B cell (primary cell): ENCODE results near the gene SLC12A7. TPM values are rescaled to one million over a fixed set of nuclear protein-coding genes. Genes with fewer than 3 reads are reported as not detected.

Experiments
- ATAC-seq: fragments of 200-7000 bp; cut with Tn5 transposase; one replicate; pipeline ENCODE4 v1.10.0; 2021; ENCODE audit warnings: low read depth, mild to moderate bottlenecking, moderate number of reproducible peaks, moderate library complexity
- CTCF ChIA-PET: fragments of 350-600 bp; sonication (Branson Sonifier 250); formaldehyde crosslinking; loops from one replicate; lab custom pipeline; 2021; ENCODE audit warnings: antibody characterized with exemption, inconsistent platforms; lab: Charles Lee
- POLR2A ChIA-PET: fragments of 350-600 bp; sonication (Branson Sonifier 250); formaldehyde crosslinking; loops from one replicate; lab custom pipeline; 2021; ENCODE audit warnings: antibody characterized with exemption; lab: Charles Lee
- DNase-seq: peaks from one replicate; pipeline ENCODE4 v3.0.0; 2013
- H2AFZ ChIP-seq: 2 replicates; pipeline ENCODE4 v1.6.1; 2012; ENCODE audit warnings: mild to moderate bottlenecking, low read depth, low read length; ENCODE audit not compliant: insufficient read depth, poor library complexity, severe bottlenecking
- H3K27ac ChIP-seq, 2 donors: 1 replicate in 1 of 2; 2 replicates in 1 of 2; pipeline ENCODE4 v1.5.1; 2012 to 2013; ENCODE audit warnings: low read length in 2 of 2, mild to moderate bottlenecking in 2 of 2, moderate library complexity in 1 of 2
- H3K27me3 ChIP-seq, 4 experiments: fragments of 200-600 bp in 1 of 4; sonication (generic) in 1 of 4; replicated peaks in 1 of 4; 1 replicate in 2 of 4; 2 replicates in 2 of 4; pipeline versions ENCODE4 v1.6.1 to v1.7.0; 2013 to 2016; ENCODE audit warnings: low read length in 3 of 4, mild to moderate bottlenecking in 2 of 4, mixed read lengths in 1 of 4, moderate library complexity in 1 of 4; ENCODE audit not compliant: insufficient read depth in 4 of 4, control insufficient read depth in 3 of 4; ENCODE audit errors: control extremely low read depth in 1 of 4
- H3K36me3 ChIP-seq, 2 experiments: replicated peaks in 1 of 2; 1 replicate in 1 of 2; 2 replicates in 1 of 2; pipeline versions ENCODE4 v1.6.1 to v1.7.1; 2013; ENCODE audit warnings: low read length in 1 of 2; ENCODE audit not compliant: insufficient read depth in 2 of 2, control insufficient read depth in 1 of 2; ENCODE audit errors: control extremely low read depth in 1 of 2, extremely low read depth in 1 of 2
- H3K4me1 ChIP-seq, 2 donors: fragments of 200-600 bp in 1 of 2; sonication (generic) in 1 of 2; 1 replicate in 1 of 2; 2 replicates in 1 of 2; pipeline versions ENCODE4 v1.5.1 to v1.6.1; 2013 to 2017; ENCODE audit warnings: low read length in 2 of 2; ENCODE audit not compliant: control insufficient read depth in 2 of 2, insufficient read depth in 2 of 2
- H3K4me2 ChIP-seq: replicated peaks from 2 replicates; pipeline ENCODE3; 2012; ENCODE audit warnings: mild to moderate bottlenecking, low read depth, low read length; ENCODE audit not compliant: poor library complexity, severe bottlenecking
- H3K4me3 ChIP-seq, 5 experiments: fragments of 200-600 bp in 1 of 5; sonication (generic) in 1 of 5; 1 replicate in 3 of 5; 2 replicates in 2 of 5; pipeline versions ENCODE4 v1.5.1 to v1.7.0; 2011 to 2016; ENCODE audit warnings: low read length in 4 of 5, mild to moderate bottlenecking in 4 of 5, low read depth in 2 of 5, control low read depth in 1 of 5, moderate library complexity in 1 of 5; ENCODE audit not compliant: insufficient read depth in 1 of 5; ENCODE audit errors: control extremely low read depth in 1 of 5, extremely low read depth in 1 of 5
- H3K79me2 ChIP-seq: fragments of 200-600 bp; sonication (generic); one replicate; pipeline ENCODE4 v1.6.0; 2016; ENCODE audit warnings: low read length; ENCODE audit not compliant: control insufficient read depth, insufficient read depth
- H3K9ac ChIP-seq: fragments of 200-600 bp; sonication (generic); 2 replicates; pipeline ENCODE4 v1.6.1; 2017; ENCODE audit warnings: mild to moderate bottlenecking, low read length, moderate library complexity
- H3K9me3 ChIP-seq, 3 donors: one replicate each; pipeline versions ENCODE4 v1.6.1 to v1.7.1; 2013; ENCODE audit warnings: low read length in 2 of 3; ENCODE audit not compliant: control insufficient read depth in 2 of 3, insufficient read depth in 1 of 3; ENCODE audit errors: control extremely low read depth in 1 of 3
- H4K20me1 ChIP-seq: 2 replicates; pipeline ENCODE4 v1.6.0; 2012; ENCODE audit warnings: mild to moderate bottlenecking, low read length; ENCODE audit not compliant: insufficient read depth, control insufficient read depth, poor library complexity, severe bottlenecking
- H3K27ac Mint-ChIP-seq: one replicate; pipeline ENCODE4 v1.8.0; 2021; ENCODE audit warnings: mixed read lengths
- H3K27me3 Mint-ChIP-seq: one replicate; pipeline ENCODE4 v1.8.0; 2021; ENCODE audit warnings: mixed read lengths
- H3K4me1 Mint-ChIP-seq: one replicate; pipeline ENCODE4 v1.8.0; 2021; ENCODE audit warnings: mixed read lengths
- H3K4me3 Mint-ChIP-seq: one replicate; pipeline ENCODE4 v1.8.0; 2021; ENCODE audit warnings: mixed read lengths
- H3K9me3 Mint-ChIP-seq: one replicate; pipeline ENCODE4 v1.8.0; 2022; ENCODE audit warnings: mixed read lengths; ENCODE audit not compliant: insufficient read depth
- CTCF ChIP-seq: fragments of 200-600 bp; IDR thresholded peaks from one replicate; pipeline ENCODE4 v1.8.0; 2022; ENCODE audit warnings: antibody characterized with exemption, mild to moderate bottlenecking
- EZH2 ChIP-seq: IDR thresholded peaks from 2 replicates; pipeline ENCODE4 v1.6.1; 2012; ENCODE audit warnings: borderline replicate concordance, low read depth, mild to moderate bottlenecking, moderate library complexity, low read length; ENCODE audit not compliant: insufficient read depth, poor library complexity, severe bottlenecking
- WGBS: methylation state at CpG from one replicate; pipeline ENCODE4 v1.1.5; 2013; ENCODE audit warnings: missing lambda C conversion rate; ENCODE audit not compliant: insufficient coverage; 5-methylcytosine and 5-hydroxymethylcytosine counted together
- intact Hi-C: fragments of 100-400 bp; cut with micrococcal nuclease; formaldehyde crosslinking; loops from one replicate; pipeline ENCODE4 v1.10.0; 2022
- polyA plus RNA-seq: library from polyadenylated mRNA; depleted of rRNA; stranded (reverse); fragments of >200 nt; gene quantifications from 2 replicates; pipeline ENCODE4 v1.2.3, GENCODE V29; 2012
- total RNA-seq, 2 donors: library from RNA; stranded (reverse); fragments of 120-200 nt in 1 of 2; gene quantifications; 1 replicate in 1 of 2; 2 replicates in 1 of 2; pipeline versions ENCODE4 v1.2.3 to v1.2.4, GENCODE V29; 2013 to 2022

The SLC12A7 gene
- total and polyA plus RNA-seq, 2 donors (not counting 1 experiment from before 2014, with no cell fraction given): 25.5 to 34.4 TPM

GRCh38 chr5:1097381-1097987 is 14.4 kb downstream of the SLC12A7 start:
- TF ChIP-seq CTCF (no peak), EZH2 (no peak)
- H3K4me2 ChIP-seq: no peak overlapping the region
- no peak overlapping the region for H3K27ac Mint-ChIP-seq
- no peaks in the 10 kb centered on the region for H3K36me3 ChIP-seq
- H3K4me3 Mint-ChIP-seq: no peak overlapping the region
- peaks cover 75% of the 10 kb centered on the region for H4K20me1 ChIP-seq
- no peaks in the 10 kb centered on the region for H3K27me3 Mint-ChIP-seq
- peaks cover 0 to 7% of the 10 kb centered on the region in 2 donors for H3K4me1 ChIP-seq
- peaks cover 11% of the 10 kb centered on the region for H3K4me1 Mint-ChIP-seq
- H3K79me2 ChIP-seq: peaks cover 40% of the 10 kb centered on the region
- 91% methylated on average over 21 of the region's 22 CpGs for WGBS
- ChIA-PET POLR2A (no interaction called here), CTCF (no interaction called here)
- H3K9me3 ChIP-seq: no peaks in the 10 kb centered on the region
- intact Hi-C loops: no loop called here
- H2AFZ ChIP-seq: no peak overlapping the region
- no peaks in the 10 kb centered on the region for H3K27me3 ChIP-seq
- H3K27ac ChIP-seq: no peak overlapping the region
- no peaks in the 10 kb centered on the region for H3K9me3 Mint-ChIP-seq
- no peak overlapping the region for H3K4me3 ChIP-seq
- DNase-seq (no peak), ATAC-seq (no peak)
- H3K9ac ChIP-seq: no peak overlapping the region

DNA sequence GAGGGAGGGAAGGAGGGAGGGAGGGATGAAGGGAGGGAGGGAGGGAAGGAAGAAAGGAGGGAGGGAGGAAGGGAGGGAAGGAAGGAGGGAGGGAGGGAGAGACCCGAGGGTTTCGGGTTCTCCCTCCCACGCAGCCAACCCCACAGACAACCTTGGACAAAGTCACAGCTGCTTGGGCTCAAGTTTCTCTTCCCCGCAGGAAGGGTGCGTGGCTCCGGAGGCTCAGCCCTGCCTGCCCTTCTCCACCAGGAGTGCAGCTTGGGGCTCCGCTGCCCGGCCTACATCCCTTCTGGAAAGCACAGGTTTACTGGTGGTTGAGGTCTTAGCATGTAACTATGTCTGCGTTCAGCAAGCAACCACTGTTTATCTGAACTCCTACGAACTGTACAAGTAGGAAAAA is 15.0 kb downstream of the SLC12A7 start:
- Mint-ChIP-seq H3K9me3 (no peaks in the 10 kb centered on the region), H3K27me3 (no peaks in the 10 kb centered on the region), H3K4me1 (peaks cover 6% of the 10 kb centered on the region), H3K27ac (no peak overlapping the region), H3K4me3 (no peak overlapping the region)
- Histone ChIP-seq H3K9me3 (no peaks in the 10 kb centered on the region), H3K36me3 (no peaks in the 10 kb centered on the region), H3K27me3 (no peaks in the 10 kb centered on the region), H2AFZ (no peak overlapping the region), H3K4me3 (no peak overlapping the region), H3K9ac (no peak overlapping the region), H3K4me2 (no peak overlapping the region), H4K20me1 (peaks cover 71% of the 10 kb centered on the region), H3K4me1 (peaks cover 0 to under 1% of the 10 kb centered on the region in 2 donors), H3K79me2 (peaks cover 34% of the 10 kb centered on the region), H3K27ac (no peak overlapping the region)
- ATAC-seq (no peak), DNase-seq (no peak)
- 96% methylated on average over 7 of the region's 10 CpGs for WGBS
- intact Hi-C loops: no loop called here
- ChIA-PET CTCF (no interaction called here), POLR2A (interaction anchor here (0.8 kb wide), 1 partner anchor 99 kb away, joined by 3 read pairs; no protein-coding TSS in a partner anchor)
- TF ChIP-seq CTCF (no peak), EZH2 (no peak)
